IMR-90 (cell line): ENCODE results near the gene PRKAR1B.

Experiments
- CEBPB ChIP-seq: IDR thresholded peaks from 2 replicates; pipeline ENCODE4 v1.6.1; 2012; ENCODE audit warnings: low read depth, low read length, improper control_type of control experiment
- CHD1 ChIP-seq: IDR thresholded peaks from 2 replicates; pipeline ENCODE4 v1.6.1; 2012; ENCODE audit warnings: low read depth, low read length, improper control_type of control experiment
- CTCF ChIP-seq: conservative IDR thresholded peaks from 2 replicates; pipeline ENCODE4 v1.5.1; 2012; ENCODE audit warnings: mild to moderate bottlenecking, low read depth, low read length, improper control_type of control experiment
- ELK1 ChIP-seq: fragments of 150-350 bp; IDR thresholded peaks from 2 replicates; pipeline ENCODE4 v1.6.1; 2016; ENCODE audit warnings: low read depth, mild to moderate bottlenecking, low read length, moderate library complexity, borderline replicate concordance
- MAZ ChIP-seq: IDR thresholded peaks from 2 replicates; pipeline ENCODE4 v1.6.1; 2012; ENCODE audit warnings: low read depth, mild to moderate bottlenecking, low read length, improper control_type of control experiment, moderate library complexity, borderline replicate concordance
- NFE2L2 ChIP-seq: fragments of 150-350 bp; IDR thresholded peaks from 2 replicates; pipeline ENCODE4 v1.6.1; 2016; ENCODE audit warnings: low read depth, mild to moderate bottlenecking, low read length
- POLR2A ChIP-seq: IDR thresholded peaks from 2 replicates; pipeline ENCODE4 v1.6.1; 2012; ENCODE audit warnings: mild to moderate bottlenecking, low read depth, low read length
- RAD21 ChIP-seq: IDR thresholded peaks from 2 replicates; pipeline ENCODE4 v1.6.1; 2012; ENCODE audit warnings: low read length, improper control_type of control experiment
- RCOR1 ChIP-seq: IDR thresholded peaks from 2 replicates; pipeline ENCODE4 v1.6.1; 2012; ENCODE audit warnings: mild to moderate bottlenecking, low read length, improper control_type of control experiment; ENCODE audit not compliant: insufficient replicate concordance
- RFX5 ChIP-seq: IDR thresholded peaks from 2 replicates; pipeline ENCODE4 v1.8.0; 2012; ENCODE audit warnings: low read depth, mild to moderate bottlenecking, low read length, moderate library complexity
- TF ChIP-seq, protein P1 (sequence below): fragments of 150-350 bp; IDR thresholded peaks from 2 replicates; pipeline ENCODE4 v1.6.1; 2017; ENCODE audit warnings: mild to moderate bottlenecking, antibody characterized with exemption, low read length, low read depth

- TF ChIP-seq CTCF = no peak
- no peak for TF ChIP-seq POLR2A
- TF ChIP-seq MAZ = no peak
- no peak for TF ChIP-seq RFX5
- TF ChIP-seq NFE2L2 = no peak
- TF ChIP-seq RAD21 = no peak
- no peak for TF ChIP-seq CEBPB
- TF ChIP-seq ELK1 = no peak
- TF ChIP-seq CHD1 = no peak
- no peak for TF ChIP-seq RCOR1
- TF ChIP-seq, protein P1, sequence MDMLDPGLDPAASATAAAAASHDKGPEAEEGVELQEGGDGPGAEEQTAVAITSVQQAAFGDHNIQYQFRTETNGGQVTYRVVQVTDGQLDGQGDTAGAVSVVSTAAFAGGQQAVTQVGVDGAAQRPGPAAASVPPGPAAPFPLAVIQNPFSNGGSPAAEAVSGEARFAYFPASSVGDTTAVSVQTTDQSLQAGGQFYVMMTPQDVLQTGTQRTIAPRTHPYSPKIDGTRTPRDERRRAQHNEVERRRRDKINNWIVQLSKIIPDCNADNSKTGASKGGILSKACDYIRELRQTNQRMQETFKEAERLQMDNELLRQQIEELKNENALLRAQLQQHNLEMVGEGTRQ = no peak
Measured at GRCh38 chr7:633381-634018, 93.6 kb downstream of the PRKAR1B start.
